ENCODE measurements around the gene FOXN3.

The FOXN3 gene

DNA sequence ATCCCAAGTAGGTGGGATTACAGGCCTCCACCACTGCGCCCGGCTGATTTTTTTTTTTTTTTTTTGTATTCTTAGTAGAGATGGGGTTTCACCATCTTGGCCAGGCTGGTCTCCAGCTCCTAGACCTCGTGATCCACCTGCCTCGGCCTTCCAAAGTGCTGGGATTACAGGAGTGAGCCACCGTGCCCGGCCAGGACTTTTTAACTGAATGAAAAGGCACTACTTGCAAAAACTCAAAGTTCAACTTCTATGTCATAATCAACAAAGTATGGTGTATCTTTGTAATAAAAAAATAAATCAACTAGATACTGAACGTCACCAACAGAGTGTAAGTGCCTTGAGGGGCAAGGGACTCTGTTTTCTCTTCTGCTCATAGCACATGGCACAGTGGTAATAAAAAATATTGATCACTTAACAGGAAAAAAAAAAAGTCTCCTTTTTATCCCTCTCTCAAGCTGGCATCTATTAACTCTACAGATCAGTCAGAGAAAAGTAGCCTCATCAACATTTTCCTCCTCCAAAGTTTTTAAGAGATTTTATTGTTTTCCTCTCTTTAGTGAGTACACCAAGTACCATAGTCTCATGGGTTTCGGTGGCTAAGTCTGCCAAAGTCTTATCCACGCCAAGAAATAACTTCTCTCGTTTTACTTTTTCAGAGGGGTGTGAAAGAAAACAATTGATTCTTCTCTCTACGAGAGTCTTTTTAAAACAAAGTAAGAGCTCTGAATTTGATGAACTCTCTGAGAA lies 10.6 kb upstream of the FOXN3 start:
- no peak for DNase-seq (ENCODE audit: low read depth)
- TF ChIP-seq CTCF (IDR thresholded peaks at IDR 0.05; ENCODE audit: insufficient read depth, low read depth, low read length, missing control alignments): no peak
- H3K4me3 ChIP-seq (ENCODE audit: low read length): no peak overlapping the region

GRCh38 chr14:89425931-89426330 lies 8.9 kb upstream of the FOXN3 start:
- no peak for TF ChIP-seq CTCF (IDR thresholded peaks at IDR 0.05; ENCODE audit: insufficient read depth, low read depth, low read length, missing control alignments)
- H3K4me3 ChIP-seq (ENCODE audit: low read length): no peak overlapping the region
- peak; percentile 71 for DNase-seq (ENCODE audit: low read depth)

DNA sequence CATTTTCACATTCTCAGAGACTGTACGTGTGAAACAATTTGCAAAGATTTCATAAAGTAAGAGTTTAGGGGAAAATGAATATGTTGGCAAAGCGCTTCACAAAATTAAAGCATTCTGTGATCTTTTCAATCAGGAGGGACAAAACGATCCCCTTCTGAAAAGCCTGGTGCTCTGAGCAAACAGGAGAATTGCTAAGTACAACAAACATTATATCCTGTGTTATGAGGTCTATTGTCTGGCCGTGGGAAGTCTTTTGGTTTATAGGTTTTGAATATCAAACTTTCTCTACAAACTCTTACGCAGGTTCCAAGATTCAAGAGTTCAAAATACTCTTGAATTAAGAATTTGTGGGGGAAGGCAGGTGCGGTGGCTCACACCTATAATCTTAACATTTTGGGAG lies 7.2 kb upstream of the FOXN3 start:
- no peak for TF ChIP-seq CTCF (IDR thresholded peaks at IDR 0.05; ENCODE audit: insufficient read depth, low read depth, low read length, missing control alignments)
- H3K4me3 ChIP-seq (ENCODE audit: low read length): no peak overlapping the region
- no peak for DNase-seq (ENCODE audit: low read depth)

- no peak for DNase-seq (ENCODE audit: low read depth)
- no peak for TF ChIP-seq CTCF (IDR thresholded peaks at IDR 0.05; ENCODE audit: insufficient read depth, low read depth, low read length, missing control alignments)
- no peak overlapping the region for H3K4me3 ChIP-seq (ENCODE audit: low read length)
Observed at GRCh38 chr14:89422952-89423345, 5.9 kb upstream of the FOXN3 start.

DNA sequence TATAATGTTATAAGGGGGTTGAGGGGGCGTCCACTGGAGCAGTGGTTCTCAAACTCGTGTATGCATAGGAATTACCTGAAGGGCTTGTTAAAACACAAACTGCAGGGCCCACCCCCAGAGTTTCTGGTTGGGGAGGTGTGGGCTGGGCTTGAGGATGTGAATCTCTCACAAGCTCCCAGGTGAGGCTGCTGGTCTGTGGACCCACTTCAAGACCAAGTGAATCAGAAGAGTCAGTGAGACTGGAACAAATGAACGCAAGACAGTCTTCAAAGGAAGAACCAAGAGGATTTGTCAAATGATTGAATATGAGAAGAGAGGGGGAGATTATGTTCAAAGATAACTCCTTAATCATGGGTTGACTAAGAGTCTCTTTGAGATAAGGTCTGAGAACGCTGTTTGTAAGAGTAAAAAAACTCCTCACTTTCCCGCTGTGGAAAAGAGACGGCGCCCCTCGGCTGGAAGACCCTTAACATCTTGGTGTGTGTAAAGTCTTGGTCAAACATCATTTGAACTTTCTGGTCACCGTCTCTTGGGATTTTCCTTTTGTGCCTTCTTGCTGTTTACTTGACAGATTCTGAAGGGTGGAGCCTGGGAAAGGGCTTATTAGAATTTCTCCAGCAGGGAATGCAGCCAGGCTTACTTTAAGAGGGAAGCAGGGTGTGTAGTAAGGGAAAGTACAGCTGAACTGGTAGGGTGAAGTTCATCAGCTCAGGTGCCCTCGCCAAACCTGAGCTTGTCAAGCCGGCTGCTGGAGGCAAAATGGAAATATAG lies 5.3 kb upstream of the FOXN3 start:
- peak; percentile 2 for TF ChIP-seq CTCF (IDR thresholded peaks at IDR 0.05; ENCODE audit: insufficient read depth, low read depth, low read length, missing control alignments)
- DNase-seq (ENCODE audit: low read depth): peak; percentile 62
- H3K4me3 ChIP-seq (ENCODE audit: low read length): no peak overlapping the region

DNA sequence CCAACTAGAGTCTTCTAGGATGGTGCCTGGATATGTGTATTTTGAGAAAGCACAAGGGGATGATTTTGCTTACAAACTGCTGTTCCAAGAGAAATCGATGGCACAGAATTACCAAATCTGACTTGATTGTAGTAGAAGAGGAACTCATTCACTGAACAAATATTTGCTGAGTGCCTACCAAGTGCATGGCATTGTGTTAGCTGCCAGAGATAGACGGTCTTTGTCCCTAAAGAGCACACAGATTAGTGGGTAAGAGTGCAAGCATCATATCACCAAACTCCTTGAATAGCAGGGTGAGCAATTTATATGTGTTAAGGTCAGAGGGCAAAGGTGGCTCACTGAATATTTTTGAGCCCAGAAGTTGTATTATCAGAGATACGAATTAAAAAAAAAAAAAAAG lies 3.5 kb upstream of the FOXN3 start:
- H3K4me3 ChIP-seq (ENCODE audit: low read length): no peak overlapping the region
- no peak for TF ChIP-seq CTCF (IDR thresholded peaks at IDR 0.05; ENCODE audit: insufficient read depth, low read depth, low read length, missing control alignments)

More for the DNA sequence above, 3.5 kb upstream of the FOXN3 start:
- DNase-seq (ENCODE audit: low read depth): no peak
